ENCODE data around the gene FZD1. TPM values are rescaled to one million over a fixed set of nuclear protein-coding genes. Genes with fewer than 3 reads are reported as not detected.

The FZD1 gene
- total RNA-seq, 4 donors from 2014 or later, result 8.6 to 14.5 (median 10.4) TPM

DNA sequence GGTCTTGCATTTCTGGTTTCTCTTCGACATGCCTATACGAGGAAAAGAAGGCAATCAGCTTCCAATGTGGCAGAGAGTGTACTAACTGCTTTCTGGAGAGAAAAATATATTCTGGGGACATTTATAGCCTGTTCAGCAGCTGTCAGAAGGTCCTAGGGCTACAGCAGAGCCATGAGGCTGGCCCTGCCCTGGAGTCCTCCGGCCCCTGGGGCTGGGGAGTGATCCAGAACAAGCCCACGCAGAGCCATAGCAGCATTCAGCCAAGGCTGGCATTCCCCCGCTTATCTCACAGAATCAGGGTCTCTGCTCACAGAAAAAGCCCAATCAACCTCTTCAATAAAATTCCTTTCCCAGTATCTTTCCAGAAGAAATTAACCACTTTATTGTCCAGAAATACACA, 48.9 kb downstream of the FZD1 start:
- no peak for DNase-seq
- Histone ChIP-seq H3K36me3 (no peaks in the 10 kb centered on the region), H3K4me3 (no peak overlapping the region), H3K27ac (no peak overlapping the region), H3K27me3 (no peaks in the 10 kb centered on the region), H3K9me3 (no peaks in the 10 kb centered on the region), H3K4me1 (no peaks in the 10 kb centered on the region)
- intact Hi-C loops (cut with DNase I), result no loop called here
- 41 to 55% methylated on average over 5 of the region's 5 CpGs for WGBS, 2 donors
- TF ChIP-seq POLR2A (IDR thresholded peaks at IDR 0.05), result no peak
- TF ChIP-seq, protein P1, sequence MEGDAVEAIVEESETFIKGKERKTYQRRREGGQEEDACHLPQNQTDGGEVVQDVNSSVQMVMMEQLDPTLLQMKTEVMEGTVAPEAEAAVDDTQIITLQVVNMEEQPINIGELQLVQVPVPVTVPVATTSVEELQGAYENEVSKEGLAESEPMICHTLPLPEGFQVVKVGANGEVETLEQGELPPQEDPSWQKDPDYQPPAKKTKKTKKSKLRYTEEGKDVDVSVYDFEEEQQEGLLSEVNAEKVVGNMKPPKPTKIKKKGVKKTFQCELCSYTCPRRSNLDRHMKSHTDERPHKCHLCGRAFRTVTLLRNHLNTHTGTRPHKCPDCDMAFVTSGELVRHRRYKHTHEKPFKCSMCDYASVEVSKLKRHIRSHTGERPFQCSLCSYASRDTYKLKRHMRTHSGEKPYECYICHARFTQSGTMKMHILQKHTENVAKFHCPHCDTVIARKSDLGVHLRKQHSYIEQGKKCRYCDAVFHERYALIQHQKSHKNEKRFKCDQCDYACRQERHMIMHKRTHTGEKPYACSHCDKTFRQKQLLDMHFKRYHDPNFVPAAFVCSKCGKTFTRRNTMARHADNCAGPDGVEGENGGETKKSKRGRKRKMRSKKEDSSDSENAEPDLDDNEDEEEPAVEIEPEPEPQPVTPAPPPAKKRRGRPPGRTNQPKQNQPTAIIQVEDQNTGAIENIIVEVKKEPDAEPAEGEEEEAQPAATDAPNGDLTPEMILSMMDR (IDR thresholded peaks at IDR 0.05), result no peak

DNA sequence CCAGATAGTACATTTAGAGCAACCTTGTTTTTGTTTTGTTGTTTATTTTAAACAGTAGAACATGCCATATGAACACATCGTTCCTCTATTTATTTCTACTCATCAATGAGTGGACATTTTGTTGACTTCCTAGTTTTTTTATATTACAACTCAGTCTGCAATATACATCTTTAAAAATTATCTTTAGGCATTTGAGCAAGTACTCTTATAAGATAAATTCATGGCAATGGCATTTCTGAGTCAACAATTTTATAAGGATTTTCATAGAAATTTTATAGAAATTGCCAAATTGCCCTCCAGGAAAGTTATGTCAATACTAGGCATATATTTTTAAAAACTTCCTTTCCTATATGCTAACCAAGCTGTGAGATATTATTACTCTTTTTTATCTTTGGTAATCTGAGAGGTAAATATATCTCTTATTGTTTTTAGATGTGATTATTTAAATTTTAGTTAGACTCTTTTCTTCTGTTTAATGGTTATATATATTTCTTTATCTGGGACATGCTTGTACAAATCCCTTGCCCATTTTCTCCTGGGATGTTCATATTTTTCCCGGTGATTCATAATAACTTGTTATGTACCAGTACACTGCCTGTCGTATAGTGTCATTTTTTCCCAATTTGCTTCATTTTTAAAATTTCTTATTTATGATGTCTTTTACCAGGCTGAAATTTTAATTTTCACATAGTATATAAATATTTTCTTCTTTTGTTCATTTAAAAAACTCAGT, 50.5 kb downstream of the FZD1 start:
- no peak overlapping the region for H3K4me3 ChIP-seq
- TF ChIP-seq, protein P1 (IDR thresholded peaks at IDR 0.05), result no peak
- no peak for TF ChIP-seq POLR2A (IDR thresholded peaks at IDR 0.05)
- no peaks in the 10 kb centered on the region for H3K4me1 ChIP-seq
- H3K36me3 ChIP-seq, result no peaks in the 10 kb centered on the region
- no peaks in the 10 kb centered on the region for H3K27me3 ChIP-seq
- intact Hi-C loops (cut with DNase I), result no loop called here
- H3K27ac ChIP-seq, result no peak overlapping the region
- H3K9me3 ChIP-seq, result no peaks in the 10 kb centered on the region
- 48 to 51% methylated on average over 3 of the region's 3 CpGs for WGBS, 2 donors
- DNase-seq, result no peak

DNA sequence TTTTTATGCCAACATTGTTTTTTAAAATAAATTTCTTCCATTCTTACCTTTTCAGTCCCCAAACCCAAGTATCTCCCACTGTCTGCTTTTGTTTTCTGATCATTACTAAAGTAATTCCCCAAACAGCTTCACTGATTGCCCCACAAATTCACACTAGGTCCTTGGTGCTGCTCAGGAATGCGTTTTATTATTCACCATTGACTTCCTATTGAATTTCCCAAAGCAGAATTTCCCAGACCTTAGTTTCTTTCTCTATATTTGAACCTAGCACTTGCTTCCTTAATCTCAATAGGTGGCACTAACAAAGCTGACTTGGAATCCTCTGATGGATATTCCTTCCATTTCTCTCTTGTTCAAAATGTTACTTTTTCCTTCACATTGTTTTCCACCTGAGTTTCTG, 52.2 kb downstream of the FZD1 start:
- Histone ChIP-seq H3K36me3 (no peaks in the 10 kb centered on the region), H3K27ac (no peak overlapping the region), H3K9me3 (no peaks in the 10 kb centered on the region), H3K4me3 (no peak overlapping the region), H3K27me3 (no peaks in the 10 kb centered on the region), H3K4me1 (no peaks in the 10 kb centered on the region)
- WGBS, 2 donors, result 84 to 96% methylated on average over 1 of the region's 1 CpG
- no peak for DNase-seq
- TF ChIP-seq, protein P1 (IDR thresholded peaks at IDR 0.05), result no peak
- TF ChIP-seq POLR2A (IDR thresholded peaks at IDR 0.05), result no peak
- intact Hi-C loops (cut with DNase I), result no loop called here

GRCh38 chr7:91319351-91319750, 55.1 kb downstream of the FZD1 start:
- no peaks in the 10 kb centered on the region for H3K27me3 ChIP-seq
- 71 to 76% methylated on average over 4 of the region's 4 CpGs for WGBS, 2 donors
- intact Hi-C loops (cut with DNase I), result no loop called here

GRCh38 chr7:91320366-91321078, 56.3 kb downstream of the FZD1 start:
- DNase-seq, result no peak
- TF ChIP-seq, protein P1 (IDR thresholded peaks at IDR 0.05), result no peak
- TF ChIP-seq POLR2A (IDR thresholded peaks at IDR 0.05), result no peak
- H3K4me3 ChIP-seq, result no peak overlapping the region
- H3K4me1 ChIP-seq, result peaks cover 0 to 1% (median 0%) of the 10 kb centered on the region in 3 donors
- H3K27me3 ChIP-seq, result no peaks in the 10 kb centered on the region
- H3K36me3 ChIP-seq, result no peaks in the 10 kb centered on the region
- intact Hi-C loops (cut with DNase I), result no loop called here
- no peaks in the 10 kb centered on the region for H3K9me3 ChIP-seq
- 79 to 80% methylated on average over 4 of the region's 4 CpGs for WGBS, 2 donors
- no peak overlapping the region for H3K27ac ChIP-seq

More at GRCh38 chr7:91319351-91319750, 55.1 kb downstream of the FZD1 start:
- no peak overlapping the region for H3K4me3 ChIP-seq
- H3K27ac ChIP-seq, result no peak overlapping the region
- no peaks in the 10 kb centered on the region for H3K9me3 ChIP-seq
- H3K36me3 ChIP-seq, result no peaks in the 10 kb centered on the region
- DNase-seq, result no peak
- TF ChIP-seq, protein P1 (IDR thresholded peaks at IDR 0.05), result no peak
- no peak for TF ChIP-seq POLR2A (IDR thresholded peaks at IDR 0.05)
- H3K4me1 ChIP-seq, result no peaks in the 10 kb centered on the region
